Effector CD8-positive, alpha-beta T cell (primary cell): ENCODE measurements around the gene UHRF2.
A peak's percentile ranks its signal among the peaks of the same experiment; 100 is the strongest.
"Not testable (repeated sequence)": the region's sequence is repeated elsewhere in the genome, so short reads cannot be mapped to it uniquely, and the experiment has no call there.

Source experiments
- DNase-seq: peaks from one replicate; lab custom pipeline; 2025; lab: John Stamatoyannopoulos, UW
- total RNA-seq, 4 experiments: gene quantifications; one replicate each; lab custom pipeline; 2026; lab: John Stamatoyannopoulos, UW

Gene UHRF2
- total RNA-seq, result 140 to 211 (median 198) reads per million in 4 experiments

- DNase-seq, result peak; percentile 99
Observed at GRCh38 chr9:6412487-6413364, at the start of gene UHRF2. UHRF2 (plus strand) TSS chr9:6413199; CDS start chr9:6413491, 292 bp downstream.

- DNase-seq, result no peak
Observed at GRCh38 chr9:6367128-6367890, 45.7 kb upstream of the UHRF2 start.

- DNase-seq, result no peak
Observed at GRCh38 chr9:6368831-6369230, 44.2 kb upstream of the UHRF2 start.

GRCh38 chr9:6381477-6382012 lies 31.5 kb upstream of the UHRF2 start:
- not testable (repeated sequence) for DNase-seq

GRCh38 chr9:6382681-6383080 lies 30.3 kb upstream of the UHRF2 start:
- no peak for DNase-seq

GRCh38 chr9:6383551-6384225 lies 29.3 kb upstream of the UHRF2 start:
- no peak for DNase-seq

- DNase-seq, result no peak
Observed at GRCh38 chr9:6384732-6385131, 28.3 kb upstream of the UHRF2 start.

GRCh38 chr9:6399071-6399470 lies 13.9 kb upstream of the UHRF2 start:
- no peak for DNase-seq

- no peak for DNase-seq
Observed at GRCh38 chr9:6405371-6405770, 7.6 kb upstream of the UHRF2 start.

GRCh38 chr9:6407778-6408177 lies 5.2 kb upstream of the UHRF2 start:
- no peak for DNase-seq

GRCh38 chr9:6408320-6408719 lies 4.7 kb upstream of the UHRF2 start:
- no peak for DNase-seq

GRCh38 chr9:6409811-6410210 lies 3.2 kb upstream of the UHRF2 start:
- DNase-seq, result no peak

GRCh38 chr9:6410633-6411032 lies 2.4 kb upstream of the UHRF2 start:
- no peak for DNase-seq

- no peak for DNase-seq
Observed at GRCh38 chr9:6413365-6414246, 607 bp downstream of the UHRF2 start.

- DNase-seq, result no peak
Observed at GRCh38 chr9:6414247-6414641, 1.2 kb downstream of the UHRF2 start.

- no peak for DNase-seq
Observed at GRCh38 chr9:6415266-6415665, 2.3 kb downstream of the UHRF2 start.

- DNase-seq, result no peak
Observed at GRCh38 chr9:6417186-6417585, 4.2 kb downstream of the UHRF2 start.

- no peak for DNase-seq
Observed at GRCh38 chr9:6418764-6419163, 5.8 kb downstream of the UHRF2 start.

GRCh38 chr9:6424940-6425339 lies 11.9 kb downstream of the UHRF2 start:
- no peak for DNase-seq

- no peak for DNase-seq
Observed at GRCh38 chr9:6426117-6426516, 13.1 kb downstream of the UHRF2 start.
